Ovary (tissue), 3 donors: Measurements from ENCODE around the gene S100A6.

ENCODE experiments used
- CTCF ChIP-seq, 3 donors: fragments of 450-650 bp in 2 of 3; fragments of 200-600 bp in 1 of 3; IDR thresholded peaks; one replicate each; pipeline versions ENCODE4 v1.5.1 to v1.8.0; 2016 to 2022; ENCODE audit warnings: antibody characterized with exemption in 3 of 3, mild to moderate bottlenecking in 1 of 3
- EP300 ChIP-seq: sonication (generic); formaldehyde crosslinking; IDR thresholded peaks from one replicate; pipeline ENCODE4 v1.6.1; 2017; ENCODE audit warnings: antibody characterized with exemption
- donor health status: DM: no; HTN: no; CAD: no.

GRCh38 chr1:153506831-153507413, 28.9 kb downstream of the S100A6 start:
- TF ChIP-seq EP300 (peak; percentile 68), CTCF (IDR thresholded peaks at IDR 0.05) (no peak)
